IPS-18a (cell line): ENCODE measurements around the gene ASCC3.

Source experiments
- H3K27ac ChIP-seq: one replicate; pipeline ENCODE4 v1.5.1; 2013; ENCODE audit warnings: low read length
- H3K27me3 ChIP-seq: one replicate; pipeline ENCODE4 v1.6.1; 2013; ENCODE audit warnings: mild to moderate bottlenecking, low read length; ENCODE audit not compliant: control insufficient read depth, insufficient read depth
- H3K36me3 ChIP-seq: one replicate; pipeline ENCODE4 v1.6.1; 2013; ENCODE audit warnings: low read depth, low read length; ENCODE audit not compliant: control insufficient read depth
- H3K4me1 ChIP-seq: one replicate; pipeline ENCODE4 v1.6.1; 2013; ENCODE audit warnings: low read depth, low read length; ENCODE audit not compliant: control insufficient read depth
- H3K4me3 ChIP-seq: one replicate; pipeline ENCODE4 v1.5.1; 2013; ENCODE audit warnings: low read length
- H3K9ac ChIP-seq: one replicate; pipeline ENCODE4 v1.6.1; 2013; ENCODE audit warnings: mild to moderate bottlenecking, low read length, moderate library complexity
- H3K9me3 ChIP-seq: one replicate; pipeline ENCODE4 v1.6.1; 2013; ENCODE audit warnings: low read depth, low read length; ENCODE audit not compliant: control insufficient read depth

ASCC3 gene

GRCh38 chr6:100706491-100706890 lies 174.6 kb downstream of the ASCC3 start:
- H3K27ac ChIP-seq: no peak overlapping the region
- H3K9me3 ChIP-seq: peaks cover 2% of the 10 kb centered on the region
- no peaks in the 10 kb centered on the region for H3K36me3 ChIP-seq
- no peak overlapping the region for H3K4me3 ChIP-seq
- no peaks in the 10 kb centered on the region for H3K27me3 ChIP-seq
- no peak overlapping the region for H3K9ac ChIP-seq
- H3K4me1 ChIP-seq: no peaks in the 10 kb centered on the region

- Histone ChIP-seq H3K27ac (no peak overlapping the region), H3K4me3 (no peak overlapping the region), H3K9me3 (peaks cover 5% of the 10 kb centered on the region), H3K4me1 (no peaks in the 10 kb centered on the region), H3K27me3 (no peaks in the 10 kb centered on the region), H3K36me3 (no peaks in the 10 kb centered on the region), H3K9ac (no peak overlapping the region)
Observed at GRCh38 chr6:100704961-100705360, 176.2 kb downstream of the ASCC3 start.

- no peak overlapping the region for H3K9ac ChIP-seq
- H3K27ac ChIP-seq: no peak overlapping the region
- H3K36me3 ChIP-seq: no peaks in the 10 kb centered on the region
- H3K27me3 ChIP-seq: no peaks in the 10 kb centered on the region
- H3K4me1 ChIP-seq: no peaks in the 10 kb centered on the region
- peaks cover 10% of the 10 kb centered on the region for H3K9me3 ChIP-seq
- H3K4me3 ChIP-seq: no peak overlapping the region
Observed at GRCh38 chr6:100701728-100702127, 179.4 kb downstream of the ASCC3 start.

GRCh38 chr6:100700009-100700408 lies 181.1 kb downstream of the ASCC3 start:
- Histone ChIP-seq H3K27ac (no peak overlapping the region), H3K4me1 (no peaks in the 10 kb centered on the region), H3K4me3 (no peak overlapping the region), H3K9me3 (peaks cover 10% of the 10 kb centered on the region), H3K27me3 (no peaks in the 10 kb centered on the region), H3K9ac (no peak overlapping the region), H3K36me3 (no peaks in the 10 kb centered on the region)

- H3K4me3 ChIP-seq: no peak overlapping the region
- no peak overlapping the region for H3K27ac ChIP-seq
- no peak overlapping the region for H3K9ac ChIP-seq
- H3K9me3 ChIP-seq: peaks cover 5% of the 10 kb centered on the region
- no peaks in the 10 kb centered on the region for H3K36me3 ChIP-seq
- H3K4me1 ChIP-seq: no peaks in the 10 kb centered on the region
- H3K27me3 ChIP-seq: no peaks in the 10 kb centered on the region
Observed at GRCh38 chr6:100695445-100695844, 185.7 kb downstream of the ASCC3 start.

GRCh38 chr6:100693249-100693927 lies 187.7 kb downstream of the ASCC3 start:
- no peak overlapping the region for H3K9ac ChIP-seq
- H3K4me3 ChIP-seq: no peak overlapping the region
- no peaks in the 10 kb centered on the region for H3K4me1 ChIP-seq
- H3K9me3 ChIP-seq: no peaks in the 10 kb centered on the region
- no peaks in the 10 kb centered on the region for H3K27me3 ChIP-seq
- no peaks in the 10 kb centered on the region for H3K36me3 ChIP-seq
- no peak overlapping the region for H3K27ac ChIP-seq

GRCh38 chr6:100691972-100692371 lies 189.2 kb downstream of the ASCC3 start:
- no peaks in the 10 kb centered on the region for H3K9me3 ChIP-seq
- H3K27ac ChIP-seq: no peak overlapping the region
- H3K4me3 ChIP-seq: no peak overlapping the region
- H3K9ac ChIP-seq: no peak overlapping the region
- no peaks in the 10 kb centered on the region for H3K4me1 ChIP-seq
- no peaks in the 10 kb centered on the region for H3K27me3 ChIP-seq
- H3K36me3 ChIP-seq: no peaks in the 10 kb centered on the region

GRCh38 chr6:100686216-100686615 lies 194.9 kb downstream of the ASCC3 start:
- no peaks in the 10 kb centered on the region for H3K27me3 ChIP-seq
- H3K4me3 ChIP-seq: no peak overlapping the region
- no peaks in the 10 kb centered on the region for H3K9me3 ChIP-seq
- no peak overlapping the region for H3K9ac ChIP-seq
- H3K36me3 ChIP-seq: no peaks in the 10 kb centered on the region
- H3K4me1 ChIP-seq: no peaks in the 10 kb centered on the region
- no peak overlapping the region for H3K27ac ChIP-seq

- Histone ChIP-seq H3K27ac (no peak overlapping the region), H3K9me3 (no peaks in the 10 kb centered on the region), H3K4me3 (no peak overlapping the region), H3K36me3 (no peaks in the 10 kb centered on the region), H3K27me3 (no peaks in the 10 kb centered on the region), H3K4me1 (no peaks in the 10 kb centered on the region), H3K9ac (no peak overlapping the region)
Observed at GRCh38 chr6:100685747-100686146, 195.4 kb downstream of the ASCC3 start.

GRCh38 chr6:100680163-100680562 lies 201.0 kb downstream of the ASCC3 start:
- H3K27ac ChIP-seq: no peak overlapping the region
- no peaks in the 10 kb centered on the region for H3K4me1 ChIP-seq
- no peaks in the 10 kb centered on the region for H3K36me3 ChIP-seq
- H3K27me3 ChIP-seq: no peaks in the 10 kb centered on the region
- H3K9me3 ChIP-seq: no peaks in the 10 kb centered on the region
- no peak overlapping the region for H3K4me3 ChIP-seq
- no peak overlapping the region for H3K9ac ChIP-seq

- no peaks in the 10 kb centered on the region for H3K9me3 ChIP-seq
- no peak overlapping the region for H3K4me3 ChIP-seq
- H3K27ac ChIP-seq: no peak overlapping the region
- no peaks in the 10 kb centered on the region for H3K36me3 ChIP-seq
- H3K4me1 ChIP-seq: peaks cover 9% of the 10 kb centered on the region
- no peaks in the 10 kb centered on the region for H3K27me3 ChIP-seq
- no peak overlapping the region for H3K9ac ChIP-seq
Observed at GRCh38 chr6:100678027-100678426, 203.1 kb downstream of the ASCC3 start.

GRCh38 chr6:100677240-100677639 lies 203.9 kb downstream of the ASCC3 start:
- Histone ChIP-seq H3K27ac (no peak overlapping the region), H3K9ac (no peak overlapping the region), H3K4me1 (peaks cover 13% of the 10 kb centered on the region), H3K36me3 (no peaks in the 10 kb centered on the region), H3K9me3 (no peaks in the 10 kb centered on the region), H3K4me3 (no peak overlapping the region), H3K27me3 (no peaks in the 10 kb centered on the region)
